Neutrophil (primary cell): ENCODE data around the gene G6PC3.

ENCODE experiments used
- H3K27ac ChIP-seq: fragments of 200-600 bp; sonication (generic); 2 replicates; pipeline ENCODE4 v1.5.1; 2016; ENCODE audit warnings: mild to moderate bottlenecking, moderate library complexity
- H3K27me3 ChIP-seq: fragments of 200-600 bp; sonication (generic); 2 replicates; pipeline ENCODE4 v1.6.0; 2016; ENCODE audit warnings: mild to moderate bottlenecking
- H3K36me3 ChIP-seq: fragments of 200-600 bp; sonication (generic); 2 replicates; pipeline ENCODE4 v1.5.1; 2017
- H3K4me1 ChIP-seq, 2 experiments: fragments of 200-600 bp in 1 of 2; sonication (generic) in 1 of 2; 1 replicate in 1 of 2; 2 replicates in 1 of 2; pipeline versions ENCODE4 v1.5.1 to v1.6.1; 2013 to 2016; ENCODE audit warnings: low read depth in 1 of 2, low read length in 1 of 2, mild to moderate bottlenecking in 1 of 2, moderate library complexity in 1 of 2; ENCODE audit not compliant: control insufficient read depth in 1 of 2, insufficient read depth in 1 of 2
- H3K4me3 ChIP-seq, 2 experiments: fragments of 200-600 bp in 1 of 2; sonication (generic) in 1 of 2; 1 replicate in 1 of 2; 2 replicates in 1 of 2; pipeline ENCODE4 v1.5.1; 2013 to 2016; ENCODE audit warnings: low read depth in 1 of 2, low read length in 1 of 2, mild to moderate bottlenecking in 1 of 2, moderate library complexity in 1 of 2
- H3K9me3 ChIP-seq: fragments of 200-600 bp; sonication (generic); 2 replicates; pipeline ENCODE4 v1.5.1; 2016
- TF ChIP-seq, protein P1 (sequence below): fragments of 200-600 bp; sonication (generic); IDR thresholded peaks from 2 replicates; pipeline ENCODE4 v1.5.1; 2016; ENCODE audit warnings: antibody characterized with exemption

The G6PC3 gene

DNA sequence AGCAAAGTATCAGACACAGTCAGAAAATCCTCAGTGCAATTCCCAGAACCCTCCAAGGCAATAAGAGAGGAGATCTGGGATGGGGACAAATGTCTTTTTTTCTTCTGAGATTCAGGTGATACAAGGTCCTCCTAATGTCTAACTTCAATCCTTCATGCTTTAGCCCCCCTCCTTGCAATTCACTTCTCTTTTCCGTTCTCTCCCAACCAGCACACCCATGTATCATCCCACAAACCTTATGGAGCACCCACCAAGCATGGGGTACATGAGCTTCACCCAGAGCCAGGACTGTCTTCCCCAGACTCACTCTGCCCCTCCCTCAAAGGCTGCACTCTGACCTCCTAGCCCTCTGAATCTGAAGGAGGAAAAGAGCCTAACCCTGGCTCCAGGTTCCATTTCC lies 42.8 kb downstream of the G6PC3 start:
- H3K36me3 ChIP-seq: peaks cover 64% of the 10 kb centered on the region
- H3K27me3 ChIP-seq: no peaks in the 10 kb centered on the region
- peaks cover 26 to 28% of the 10 kb centered on the region in 2 experiments for H3K4me1 ChIP-seq
- no peak overlapping the region for H3K4me3 ChIP-seq
- no peaks in the 10 kb centered on the region for H3K9me3 ChIP-seq
- H3K27ac ChIP-seq: no peak overlapping the region
- TF ChIP-seq, protein P1, sequence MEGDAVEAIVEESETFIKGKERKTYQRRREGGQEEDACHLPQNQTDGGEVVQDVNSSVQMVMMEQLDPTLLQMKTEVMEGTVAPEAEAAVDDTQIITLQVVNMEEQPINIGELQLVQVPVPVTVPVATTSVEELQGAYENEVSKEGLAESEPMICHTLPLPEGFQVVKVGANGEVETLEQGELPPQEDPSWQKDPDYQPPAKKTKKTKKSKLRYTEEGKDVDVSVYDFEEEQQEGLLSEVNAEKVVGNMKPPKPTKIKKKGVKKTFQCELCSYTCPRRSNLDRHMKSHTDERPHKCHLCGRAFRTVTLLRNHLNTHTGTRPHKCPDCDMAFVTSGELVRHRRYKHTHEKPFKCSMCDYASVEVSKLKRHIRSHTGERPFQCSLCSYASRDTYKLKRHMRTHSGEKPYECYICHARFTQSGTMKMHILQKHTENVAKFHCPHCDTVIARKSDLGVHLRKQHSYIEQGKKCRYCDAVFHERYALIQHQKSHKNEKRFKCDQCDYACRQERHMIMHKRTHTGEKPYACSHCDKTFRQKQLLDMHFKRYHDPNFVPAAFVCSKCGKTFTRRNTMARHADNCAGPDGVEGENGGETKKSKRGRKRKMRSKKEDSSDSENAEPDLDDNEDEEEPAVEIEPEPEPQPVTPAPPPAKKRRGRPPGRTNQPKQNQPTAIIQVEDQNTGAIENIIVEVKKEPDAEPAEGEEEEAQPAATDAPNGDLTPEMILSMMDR: no peak

GRCh38 chr17:44113868-44114840 lies 43.6 kb downstream of the G6PC3 start:
- H3K4me1 ChIP-seq: peaks cover 26 to 28% of the 10 kb centered on the region in 2 experiments
- no peaks in the 10 kb centered on the region for H3K9me3 ChIP-seq
- no peak overlapping the region for H3K27ac ChIP-seq
- no peak overlapping the region for H3K4me3 ChIP-seq
- TF ChIP-seq, protein P1: no peak
- H3K36me3 ChIP-seq: peaks cover 61% of the 10 kb centered on the region
- H3K27me3 ChIP-seq: no peaks in the 10 kb centered on the region

- Histone ChIP-seq H3K36me3 (peaks cover 58% of the 10 kb centered on the region), H3K27me3 (no peaks in the 10 kb centered on the region), H3K4me1 (peaks cover 12 to 14% of the 10 kb centered on the region in 2 experiments), H3K27ac (no peak overlapping the region), H3K4me3 (no peak overlapping the region), H3K9me3 (no peaks in the 10 kb centered on the region)
- TF ChIP-seq, protein P1: no peak
Observed at GRCh38 chr17:44115585-44116415, 45.3 kb downstream of the G6PC3 start.

- TF ChIP-seq, protein P1: no peak
- H3K36me3 ChIP-seq: peaks cover 58% of the 10 kb centered on the region
- peaks cover 10 to 13% of the 10 kb centered on the region in 2 experiments for H3K4me1 ChIP-seq
- H3K27me3 ChIP-seq: no peaks in the 10 kb centered on the region
- H3K4me3 ChIP-seq: no peak overlapping the region
- no peak overlapping the region for H3K27ac ChIP-seq
- H3K9me3 ChIP-seq: no peaks in the 10 kb centered on the region
Observed at GRCh38 chr17:44117351-44117750, 46.8 kb downstream of the G6PC3 start.

- Histone ChIP-seq H3K36me3 (peaks cover 56% of the 10 kb centered on the region), H3K27ac (no peak overlapping the region), H3K27me3 (no peaks in the 10 kb centered on the region), H3K4me1 (peaks cover 17 to 19% of the 10 kb centered on the region in 2 experiments), H3K9me3 (no peaks in the 10 kb centered on the region), H3K4me3 (no peak overlapping the region)
- TF ChIP-seq, protein P1: no peak
Observed at GRCh38 chr17:44118427-44119050, 48.0 kb downstream of the G6PC3 start.
